COLO829 (cell line): ENCODE results near the gene SEPTIN8.

Source experiments
- DNase-seq: peaks from one replicate; pipeline ENCODE4 v3.0.0; 2012; ENCODE audit warnings: low spot score

The SEPTIN8 gene

GRCh38 chr5:132748522-132749000, 28.5 kb downstream of the SEPTIN8 start:
- no peak for DNase-seq

- no peak for DNase-seq
Observed at GRCh38 chr5:132747616-132748440, 29.2 kb downstream of the SEPTIN8 start.

- no peak for DNase-seq
Observed at GRCh38 chr5:132746954-132747615, 30.0 kb downstream of the SEPTIN8 start, which contains the start of gene CCNI2. TSS of gene CCNI2 (plus strand) at chr5:132747426. CDS start at chr5:132747496, 70 bp downstream.

GRCh38 chr5:132746592-132746953, 30.5 kb downstream of the SEPTIN8 start:
- no peak for DNase-seq

GRCh38 chr5:132744659-132745058, 32.4 kb downstream of the SEPTIN8 start:
- DNase-seq, result no peak

GRCh38 chr5:132742626-132743025, 34.4 kb downstream of the SEPTIN8 start:
- DNase-seq, result no peak

GRCh38 chr5:132742158-132742557, 34.9 kb downstream of the SEPTIN8 start:
- no peak for DNase-seq

- DNase-seq, result no peak
Observed at GRCh38 chr5:132739232-132739631, 37.8 kb downstream of the SEPTIN8 start.

GRCh38 chr5:132737982-132738681, 38.9 kb downstream of the SEPTIN8 start:
- no peak for DNase-seq

GRCh38 chr5:132736853-132737833, 39.9 kb downstream of the SEPTIN8 start, which contains the start of gene KIF3A:
TSS of gene KIF3A (minus strand) at chr5:132737546. CDS start at chr5:132737419, 127 bp downstream.
- peak; percentile 99 for DNase-seq

- peak; percentile 32 for DNase-seq
Observed at GRCh38 chr5:132734687-132735086, 42.4 kb downstream of the SEPTIN8 start.

GRCh38 chr5:132733499-132734148, 43.4 kb downstream of the SEPTIN8 start:
- DNase-seq, result no peak

- DNase-seq, result no peak
Observed at GRCh38 chr5:132729896-132730295, 47.1 kb downstream of the SEPTIN8 start.

- DNase-seq, result no peak
Observed at GRCh38 chr5:132725745-132726144, 51.3 kb downstream of the SEPTIN8 start.

- no peak for DNase-seq
Observed at GRCh38 chr5:132718544-132719312, 58.3 kb downstream of the SEPTIN8 start.

GRCh38 chr5:132714456-132715307, 62.4 kb downstream of the SEPTIN8 start:
- no peak for DNase-seq

GRCh38 chr5:132708645-132709044, 68.4 kb downstream of the SEPTIN8 start:
- DNase-seq, result no peak

GRCh38 chr5:132704875-132705274, 72.2 kb downstream of the SEPTIN8 start:
- DNase-seq, result no peak
